NCI-H2107 treated with DMSO at 0.1 percent for 48 hours (cell line): ENCODE data around the gene TXNDC5.
"Not testable (repeated sequence)": the region's sequence is repeated elsewhere in the genome, so short reads cannot be mapped to it uniquely, and the experiment has no call there.

ENCODE experiments used
- DNase-seq: peaks from one replicate; lab custom pipeline; 2025; ENCODE audit not compliant: unreplicated experiment; lab: John Stamatoyannopoulos, UW

The TXNDC5 gene

GRCh38 chr6:7897461-7898192, 13.0 kb downstream of the TXNDC5 start:
- no peak for DNase-seq

- peak; percentile 63 for DNase-seq
Measured at GRCh38 chr6:7896465-7896987, 14.1 kb downstream of the TXNDC5 start.

- no peak for DNase-seq
Measured at GRCh38 chr6:7895125-7895423, 15.5 kb downstream of the TXNDC5 start.

- no peak for DNase-seq
Measured at GRCh38 chr6:7894262-7895124, 16.1 kb downstream of the TXNDC5 start.

GRCh38 chr6:7893342-7893741, 17.2 kb downstream of the TXNDC5 start:
- no peak for DNase-seq

- DNase-seq = not testable (repeated sequence)
Measured at GRCh38 chr6:7892367-7892766, 18.2 kb downstream of the TXNDC5 start.

GRCh38 chr6:7891078-7891872, 19.3 kb downstream of the TXNDC5 start:
- DNase-seq = no peak

- no peak for DNase-seq
Measured at GRCh38 chr6:7888587-7889357, 21.8 kb downstream of the TXNDC5 start.

- DNase-seq = no peak
Measured at GRCh38 chr6:7887278-7887991, 23.2 kb downstream of the TXNDC5 start.

- DNase-seq = no peak
Measured at GRCh38 chr6:7886132-7886531, 24.5 kb downstream of the TXNDC5 start.

GRCh38 chr6:7883381-7883780, 27.2 kb downstream of the TXNDC5 start:
- no peak for DNase-seq

- DNase-seq = no peak
Measured at GRCh38 chr6:7882505-7883257, 27.9 kb downstream of the TXNDC5 start.

GRCh38 chr6:7881765-7882500, 28.7 kb downstream of the TXNDC5 start:
- DNase-seq = no peak

GRCh38 chr6:7880718-7881107, 29.9 kb downstream of the TXNDC5 start:
- no peak for DNase-seq

- no peak for DNase-seq
Measured at GRCh38 chr6:7879980-7880717, 30.4 kb downstream of the TXNDC5 start.

GRCh38 chr6:7879579-7879978, 31.0 kb downstream of the TXNDC5 start:
- DNase-seq = no peak

GRCh38 chr6:7879043-7879442, 31.5 kb downstream of the TXNDC5 start:
- no peak for DNase-seq

- no peak for DNase-seq
Measured at GRCh38 chr6:7878401-7878964, 32.1 kb downstream of the TXNDC5 start.
